CD4-positive, alpha-beta T cell treated with Interferon gamma for 1 hour (primary cell): Measurements from ENCODE around the gene EXD2.
"Not testable (repeated sequence)": the region's sequence is repeated elsewhere in the genome, so short reads cannot be mapped to it uniquely, and the experiment has no call there.

Source experiments
- DNase-seq: peaks from one replicate; pipeline ENCODE4 v3.0.0-alpha.2; 2020

The EXD2 gene, protein sequence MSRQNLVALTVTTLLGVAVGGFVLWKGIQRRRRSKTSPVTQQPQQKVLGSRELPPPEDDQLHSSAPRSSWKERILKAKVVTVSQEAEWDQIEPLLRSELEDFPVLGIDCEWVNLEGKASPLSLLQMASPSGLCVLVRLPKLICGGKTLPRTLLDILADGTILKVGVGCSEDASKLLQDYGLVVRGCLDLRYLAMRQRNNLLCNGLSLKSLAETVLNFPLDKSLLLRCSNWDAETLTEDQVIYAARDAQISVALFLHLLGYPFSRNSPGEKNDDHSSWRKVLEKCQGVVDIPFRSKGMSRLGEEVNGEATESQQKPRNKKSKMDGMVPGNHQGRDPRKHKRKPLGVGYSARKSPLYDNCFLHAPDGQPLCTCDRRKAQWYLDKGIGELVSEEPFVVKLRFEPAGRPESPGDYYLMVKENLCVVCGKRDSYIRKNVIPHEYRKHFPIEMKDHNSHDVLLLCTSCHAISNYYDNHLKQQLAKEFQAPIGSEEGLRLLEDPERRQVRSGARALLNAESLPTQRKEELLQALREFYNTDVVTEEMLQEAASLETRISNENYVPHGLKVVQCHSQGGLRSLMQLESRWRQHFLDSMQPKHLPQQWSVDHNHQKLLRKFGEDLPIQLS

DNA sequence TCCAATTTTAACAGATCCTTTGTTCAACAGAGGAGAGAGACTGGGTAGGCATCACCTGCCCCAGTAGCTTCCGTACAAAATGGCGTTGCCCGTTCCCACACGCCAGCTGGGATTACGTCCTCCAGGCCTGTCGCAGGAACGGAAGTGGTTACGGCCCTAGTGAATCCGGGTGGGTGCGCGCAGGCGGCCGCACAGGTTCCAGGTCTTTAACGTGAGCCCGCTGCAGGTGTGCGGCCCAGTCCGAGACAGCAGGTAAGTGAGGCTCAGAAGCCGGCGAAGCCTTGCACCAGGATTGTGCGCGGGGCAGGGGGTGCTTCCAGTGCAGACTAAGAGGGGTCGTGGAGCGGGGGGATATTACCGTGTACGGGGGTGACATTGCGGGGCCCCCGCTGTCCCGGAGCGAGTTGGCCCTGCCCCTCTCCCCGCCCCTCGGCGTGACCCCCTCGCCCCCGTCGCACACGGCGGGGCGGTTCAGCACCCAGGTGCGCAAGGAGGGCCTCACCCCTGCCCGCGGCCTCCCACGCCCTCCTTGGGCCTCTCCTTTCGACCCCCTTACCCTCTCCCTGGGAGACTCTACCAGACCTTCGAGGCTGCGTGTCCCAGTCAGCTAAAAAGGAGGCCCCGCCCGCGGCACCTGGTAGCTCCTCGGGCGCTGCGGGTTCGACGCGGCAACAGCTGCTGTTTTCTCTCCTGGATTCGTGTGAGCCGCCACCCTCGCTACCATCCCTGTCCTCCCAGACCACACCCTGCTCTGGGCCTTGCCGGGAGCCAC, at the start of gene EXD2:
TSS of gene EXD2 (plus strand) at position 159 of the 772 bp plus-strand sequence. CDS start 17,973 bp downstream, outside the sequence.
- DNase-seq: peak; percentile 67

DNA sequence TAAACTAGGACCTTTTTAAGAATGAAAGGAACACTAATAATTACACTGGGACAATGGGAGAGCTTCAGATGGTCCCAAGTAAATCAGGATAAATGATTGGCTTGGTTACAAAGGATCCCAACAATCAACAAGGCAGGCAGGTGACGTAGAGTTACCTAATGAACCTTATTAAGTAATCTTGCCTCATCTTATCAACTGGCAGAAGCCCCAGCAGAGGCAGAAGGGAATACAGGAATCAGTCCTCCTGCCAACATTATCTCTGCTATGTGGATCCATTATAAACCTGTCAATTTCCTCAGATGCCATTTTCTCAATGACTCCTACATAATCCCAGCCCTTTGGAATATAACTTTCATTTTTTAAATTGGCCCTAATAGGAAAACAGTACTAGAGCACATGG, 49.7 kb upstream of the EXD2 start:
- DNase-seq: no peak

DNA sequence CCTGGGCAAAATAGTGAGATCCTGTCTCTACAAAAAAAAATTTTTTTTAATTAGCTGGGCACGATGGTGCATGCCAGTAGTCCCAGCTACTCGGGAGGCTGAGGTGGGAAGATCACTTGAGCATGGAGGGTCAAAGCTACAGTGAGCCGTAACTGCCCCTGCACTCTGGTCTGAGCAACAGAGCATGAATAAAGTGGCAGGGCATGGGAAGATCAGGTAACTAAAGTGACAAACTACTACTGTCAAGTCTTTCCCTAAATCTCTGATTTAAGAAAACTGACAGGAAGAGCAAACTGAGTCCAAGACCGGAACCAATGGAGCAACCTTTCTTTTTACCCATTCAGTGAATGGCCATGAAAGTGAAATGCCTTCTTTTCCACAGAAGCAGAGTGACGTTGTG, 49.2 kb upstream of the EXD2 start:
- no peak for DNase-seq

DNA sequence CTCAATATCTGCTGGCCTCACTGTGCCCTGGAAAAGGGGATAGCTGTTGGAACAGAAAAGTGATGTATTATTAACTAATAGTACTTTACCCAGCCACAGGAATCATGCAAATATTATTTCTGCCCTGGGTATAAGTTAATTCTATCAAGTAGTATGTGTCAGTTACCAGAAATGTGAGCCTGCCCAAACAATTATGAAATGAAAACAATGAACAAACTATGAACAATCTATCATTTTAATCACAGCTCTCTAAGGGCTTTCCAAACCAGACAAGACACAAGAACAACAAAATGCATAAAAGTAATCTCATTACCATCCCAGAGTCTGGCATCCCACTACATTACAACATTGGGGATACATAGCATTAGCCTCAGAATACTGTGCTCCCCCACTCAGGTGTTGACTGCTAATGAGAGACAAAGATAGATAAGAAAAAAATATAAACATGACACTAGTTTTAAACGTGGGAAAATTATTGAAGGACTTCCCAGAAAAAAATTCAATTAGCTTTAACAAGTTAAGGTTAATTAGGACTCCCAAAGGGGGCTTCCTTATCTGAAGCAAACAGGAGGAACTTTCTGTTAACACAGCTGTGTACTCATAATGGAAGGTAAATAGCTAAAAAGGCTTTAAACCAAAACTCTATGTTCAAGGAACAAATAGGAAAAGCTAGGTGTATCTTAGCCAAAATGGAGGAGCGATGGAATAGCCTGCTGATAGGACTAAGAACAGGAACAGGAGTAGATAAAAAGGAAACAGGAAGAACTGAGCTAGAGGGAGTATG, 41.6 kb upstream of the EXD2 start:
- no peak for DNase-seq

DNA sequence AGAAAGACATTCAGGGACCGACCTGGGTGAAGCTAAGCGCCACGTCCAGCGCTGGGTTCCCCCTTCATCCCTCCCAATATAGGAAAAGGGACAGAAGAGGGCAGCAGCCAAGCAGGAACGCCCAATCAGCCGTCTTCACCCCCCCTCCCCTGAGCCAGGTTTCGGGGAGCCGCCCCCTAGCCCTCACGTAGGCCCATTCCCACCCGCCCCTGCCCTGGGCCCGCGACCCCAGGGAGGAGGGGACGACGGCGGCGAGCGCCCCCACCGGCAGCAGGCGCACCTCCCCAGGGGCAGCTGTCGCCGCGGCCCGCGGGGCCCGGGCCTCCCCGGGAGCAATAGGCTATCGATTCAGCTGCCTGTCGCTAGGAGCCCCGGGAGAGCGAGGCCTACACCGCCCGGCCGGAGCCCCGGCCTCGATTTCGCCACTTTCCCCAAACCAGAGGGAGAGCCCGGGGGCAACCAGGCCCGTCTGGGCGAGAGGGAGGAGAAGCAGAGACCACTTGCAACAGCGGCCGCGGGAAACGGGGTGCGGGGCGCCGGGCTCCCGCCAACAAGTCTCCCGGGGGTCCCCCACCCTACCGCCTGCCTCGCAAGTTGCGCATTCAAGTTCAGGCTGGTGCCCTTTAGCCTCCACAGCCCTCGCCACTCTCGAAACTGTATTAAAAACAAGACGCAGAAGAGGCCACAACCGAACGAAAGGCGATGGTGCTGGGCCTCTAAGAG, 39.7 kb upstream of the EXD2 start:
- peak; percentile 84 for DNase-seq

DNA sequence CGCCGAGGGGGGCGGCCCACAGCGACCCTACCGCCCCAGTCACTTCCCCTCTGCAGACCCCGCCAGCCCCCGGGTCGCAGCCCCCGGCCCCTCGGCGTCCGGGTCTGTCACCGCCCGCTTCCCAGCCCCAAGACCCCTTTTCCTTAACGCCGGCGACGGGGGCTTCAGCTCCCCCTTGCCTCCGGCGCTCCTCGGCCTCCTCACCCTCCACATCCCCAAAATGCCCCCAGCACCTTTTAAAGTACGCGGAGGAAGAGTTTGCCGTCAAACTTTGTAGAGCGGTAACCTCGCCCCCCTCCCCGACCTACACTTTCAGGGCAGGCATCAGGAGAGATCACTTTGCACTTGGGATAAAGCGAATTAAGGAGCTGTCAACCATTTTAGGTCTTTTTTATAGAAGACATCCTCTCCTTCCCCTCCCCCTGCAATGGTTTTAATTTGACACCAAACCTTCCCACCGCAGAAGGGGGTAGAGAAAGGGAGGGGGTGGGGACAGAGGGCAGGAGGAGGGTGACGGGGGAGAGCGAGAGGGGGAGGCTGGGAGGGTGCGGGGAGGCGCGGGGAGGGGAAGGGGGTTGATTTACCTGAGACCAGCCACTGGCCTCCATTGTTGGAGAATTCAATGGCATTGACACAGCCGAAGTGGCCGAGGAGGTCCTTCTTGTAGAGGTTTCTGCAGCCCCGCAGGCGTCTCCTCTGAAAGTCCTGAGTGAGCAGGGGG, 39.0 kb upstream of the EXD2 start:
- peak; percentile 62 for DNase-seq

DNA sequence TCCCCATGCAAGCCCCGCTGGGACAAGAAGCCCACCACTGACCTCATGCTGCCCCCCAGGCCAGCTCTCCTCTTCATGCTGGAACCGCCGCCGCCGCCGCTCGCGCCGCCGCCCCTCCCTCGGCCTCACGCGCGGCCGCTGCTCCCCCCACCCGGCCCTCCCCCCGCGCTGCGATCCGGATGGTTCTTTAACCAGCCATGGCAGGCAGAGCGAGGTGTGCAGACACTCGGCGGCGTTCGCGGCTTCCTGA, 38.5 kb upstream of the EXD2 start, which contains the start of gene DCAF5:
TSS of gene DCAF5 (minus strand) at position 218 of the 250 bp plus-strand sequence. CDS start at position 77, 141 bp downstream.
- DNase-seq: peak; percentile 94

DNA sequence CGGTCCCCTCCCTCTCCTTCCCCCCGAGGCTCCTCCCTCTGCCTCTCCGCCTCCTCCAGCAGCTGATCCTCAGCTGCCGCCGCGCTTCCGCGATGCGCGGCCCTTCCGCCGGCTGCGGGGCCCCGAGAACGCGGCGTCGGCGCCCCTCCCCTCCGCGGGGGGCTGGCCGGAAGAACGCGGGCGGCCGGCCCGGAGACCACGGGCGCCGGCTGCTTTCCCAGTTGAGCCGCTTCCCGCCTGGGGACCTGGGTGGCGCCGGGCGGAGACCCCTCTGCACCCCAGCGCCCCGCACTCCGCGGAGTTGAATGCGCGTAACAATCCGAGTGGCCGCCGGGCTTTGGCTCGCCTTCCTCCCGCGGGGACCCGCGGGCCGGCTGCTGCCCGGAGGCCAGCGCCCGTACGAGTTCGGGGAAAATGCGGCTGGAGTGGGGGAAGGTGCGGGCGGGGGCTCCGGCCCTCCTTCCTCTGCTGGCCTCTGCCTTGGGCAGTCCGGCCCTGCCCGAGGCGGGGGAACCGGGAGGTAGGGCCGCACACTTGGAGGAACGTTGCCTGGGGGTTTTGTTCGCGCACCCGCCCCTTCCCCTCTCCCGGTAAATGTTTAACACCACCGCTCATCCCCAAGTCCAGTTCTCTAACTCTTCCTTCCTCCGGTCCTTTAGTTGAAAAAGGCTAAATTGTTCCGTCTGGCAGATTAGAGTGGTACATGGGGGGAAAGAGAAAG, 38.0 kb upstream of the EXD2 start:
- no peak for DNase-seq

DNA sequence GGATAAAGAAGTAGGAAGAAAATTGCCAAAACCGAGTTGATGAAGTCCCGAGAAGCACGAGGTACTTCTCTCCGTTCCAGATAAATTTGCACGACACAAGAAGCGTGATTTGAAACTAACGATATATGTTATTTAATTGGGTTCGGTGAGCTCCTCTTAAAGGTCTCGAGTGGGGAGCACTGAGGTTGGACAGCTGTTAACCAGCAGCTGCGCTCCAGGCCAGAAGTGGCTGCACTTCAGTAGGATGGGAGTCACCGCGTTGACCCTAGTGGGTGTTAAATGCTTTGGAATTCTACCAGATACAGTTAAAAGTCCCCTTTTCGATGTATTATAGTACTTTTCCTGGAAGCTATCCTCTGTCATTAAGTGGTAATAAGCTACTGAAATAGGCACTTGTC, 37.4 kb upstream of the EXD2 start:
- DNase-seq: no peak

DNA sequence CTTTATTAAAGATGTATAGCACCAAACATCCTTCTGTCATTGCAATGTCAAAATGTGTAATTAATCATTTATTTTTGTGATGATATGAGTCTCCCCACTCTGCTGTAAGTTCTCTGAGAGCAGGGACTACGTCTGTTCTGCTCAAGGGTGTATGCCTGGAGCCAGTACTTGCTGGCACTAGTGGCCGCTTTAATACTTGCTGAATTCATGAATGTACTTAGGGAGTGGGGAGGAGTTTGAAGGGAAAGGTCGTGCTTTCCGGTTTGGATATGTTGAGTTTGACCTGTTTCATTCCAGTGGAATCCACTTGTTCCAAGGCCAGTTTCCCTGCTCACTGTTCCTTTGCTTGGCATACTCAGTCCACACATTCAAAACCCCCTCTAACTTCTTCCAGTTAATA, 36.5 kb upstream of the EXD2 start:
- no peak for DNase-seq

DNA sequence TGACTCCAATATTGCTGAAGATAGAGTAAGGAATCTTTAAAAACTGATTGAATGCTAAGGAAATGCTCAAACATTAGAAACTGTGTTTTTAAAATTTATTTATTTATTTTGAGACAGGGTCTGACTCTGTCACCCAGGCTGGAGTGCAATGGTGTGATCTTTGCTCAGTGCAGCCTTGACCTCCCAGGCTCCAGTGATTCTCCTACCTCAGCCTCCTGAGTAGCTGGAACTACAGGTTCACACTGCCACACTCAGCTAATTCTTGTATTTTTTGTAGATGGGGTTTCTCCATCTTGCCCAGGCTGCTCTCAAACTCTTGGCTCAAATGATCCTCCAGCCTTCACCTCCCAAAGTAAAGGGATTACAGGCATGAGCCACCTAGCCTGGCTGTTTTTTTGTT, 35.1 kb upstream of the EXD2 start:
- no peak for DNase-seq

DNA sequence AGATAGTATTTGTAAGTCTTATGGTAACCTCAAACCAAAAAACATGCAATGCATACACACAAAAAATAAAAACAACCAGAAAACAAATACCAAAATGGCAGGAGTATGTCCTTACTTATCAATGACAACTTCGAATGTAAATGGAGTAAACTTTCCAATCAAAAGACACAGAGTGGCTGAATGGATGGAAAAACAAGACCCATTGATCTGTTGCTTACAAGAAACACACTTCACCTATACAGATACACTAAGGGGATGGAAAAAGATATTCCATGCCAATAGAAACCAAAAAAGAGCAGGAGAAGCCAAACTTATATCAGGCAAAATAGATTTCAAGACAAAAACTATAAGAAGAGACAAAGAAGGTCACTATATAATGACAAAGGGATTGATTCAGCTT, 29.7 kb upstream of the EXD2 start:
- DNase-seq: no peak

DNA sequence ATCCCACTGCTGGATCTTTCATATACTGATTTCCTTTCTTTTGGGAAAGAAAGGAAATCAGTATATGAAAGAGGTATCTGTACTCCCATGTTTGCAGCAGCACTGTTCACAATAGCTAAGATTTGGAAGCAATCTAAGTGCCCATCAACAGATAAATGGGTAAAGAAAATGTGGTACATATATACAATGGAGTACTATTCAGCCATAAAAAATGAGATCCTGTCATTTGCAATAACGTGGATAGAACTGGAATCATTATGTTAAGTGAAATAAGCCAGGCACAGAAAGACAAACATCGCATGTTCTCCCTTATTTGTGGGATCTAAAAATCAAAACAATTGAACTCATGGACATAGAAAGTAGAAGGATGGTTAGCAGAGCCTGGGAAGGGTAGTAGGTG, 25.5 kb upstream of the EXD2 start:
- not testable (repeated sequence) for DNase-seq

DNA sequence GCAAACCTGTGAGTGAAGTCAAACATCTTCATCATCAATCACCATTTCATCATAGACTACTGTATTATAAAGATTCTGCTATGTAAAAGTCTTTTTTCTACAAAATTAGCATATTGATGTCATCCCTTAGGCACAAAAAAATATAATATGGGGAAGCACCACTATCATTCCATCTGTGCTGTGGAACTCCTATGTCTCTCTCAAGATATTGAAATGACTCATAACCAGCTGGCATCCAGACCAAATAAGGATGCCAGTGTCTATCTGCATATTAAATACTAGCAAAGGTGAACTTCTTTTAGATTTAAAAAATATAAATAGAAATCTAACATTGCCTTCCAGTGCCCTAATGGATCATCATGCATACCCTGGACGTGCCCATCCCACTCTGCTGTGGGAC, 20.5 kb upstream of the EXD2 start:
- DNase-seq: no peak

DNA sequence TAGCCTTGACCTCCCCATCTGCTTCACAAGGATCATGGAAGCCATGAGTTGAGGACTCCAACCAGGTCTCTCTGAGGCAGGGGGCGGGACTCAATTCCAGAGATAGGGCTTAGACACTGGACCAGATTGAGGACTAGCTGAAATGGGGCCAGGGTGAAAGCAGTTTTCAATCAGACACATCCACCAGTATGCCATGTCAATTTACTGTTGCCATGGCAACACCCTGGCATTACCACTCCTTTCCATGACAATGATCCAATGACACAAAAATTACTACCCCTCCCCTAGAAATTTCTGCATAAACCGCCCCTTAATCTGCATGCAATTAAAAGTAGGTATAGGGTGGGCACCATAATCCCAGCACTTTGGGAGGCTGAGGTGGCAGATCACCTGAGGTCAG, 19.7 kb upstream of the EXD2 start:
- DNase-seq: no peak

DNA sequence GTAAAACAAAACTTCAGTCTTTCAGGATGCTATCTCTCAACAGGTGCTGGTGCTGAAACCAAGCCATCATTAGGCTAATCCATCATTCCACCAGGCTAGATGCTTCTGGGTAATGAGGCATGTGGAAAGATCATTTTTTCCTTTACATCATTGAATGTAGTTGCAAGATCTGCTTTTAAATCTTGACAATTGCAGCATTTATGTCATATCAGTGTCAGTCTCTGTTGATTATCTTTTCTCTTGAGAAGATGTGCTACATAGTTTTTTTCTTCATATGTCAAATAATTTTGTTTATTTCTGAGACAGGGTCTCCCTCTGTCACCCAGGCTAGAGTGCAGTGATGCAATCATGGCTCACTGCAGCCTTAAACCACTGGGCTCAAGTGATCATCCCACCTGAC, 16.2 kb upstream of the EXD2 start:
- no peak for DNase-seq

DNA sequence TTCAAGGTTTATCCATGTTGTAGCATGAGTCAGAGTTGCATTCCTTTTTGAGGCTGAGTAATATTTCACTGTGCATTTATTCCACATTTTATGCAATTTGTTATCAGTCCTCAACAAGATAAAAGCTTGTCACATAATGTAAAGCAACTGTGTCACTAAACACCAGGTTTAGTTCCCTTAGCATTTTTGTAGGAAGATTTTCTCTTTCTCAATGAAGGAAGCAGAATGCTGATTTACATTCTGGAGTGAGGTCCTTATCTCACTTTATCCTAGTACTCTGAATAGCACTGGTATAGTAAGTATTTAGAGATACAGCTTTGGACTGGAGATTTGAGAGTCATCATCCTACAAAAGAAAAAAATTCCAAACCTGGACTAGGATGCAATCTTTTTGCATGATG, 9.8 kb upstream of the EXD2 start:
- no peak for DNase-seq

DNA sequence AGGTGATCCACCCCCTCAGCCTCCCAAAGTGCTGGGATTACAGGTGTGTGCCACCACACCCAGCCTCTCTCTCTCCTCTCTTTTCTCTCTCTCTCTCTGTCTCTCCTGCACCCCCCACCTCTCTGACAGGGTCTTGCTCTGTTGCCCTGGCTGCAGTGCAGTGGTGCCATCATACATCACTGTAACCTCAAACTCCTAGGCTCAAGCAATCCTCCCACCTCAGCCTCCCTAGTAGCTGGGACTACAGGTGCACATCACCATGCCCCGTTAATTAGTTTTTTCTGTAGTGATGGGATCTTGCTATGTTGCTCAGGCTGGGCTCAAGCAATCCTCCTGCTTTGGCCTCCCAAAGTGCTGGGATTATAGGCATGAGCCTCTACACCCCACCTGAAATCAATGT, 8.7 kb upstream of the EXD2 start:
- DNase-seq: not testable (repeated sequence)

DNA sequence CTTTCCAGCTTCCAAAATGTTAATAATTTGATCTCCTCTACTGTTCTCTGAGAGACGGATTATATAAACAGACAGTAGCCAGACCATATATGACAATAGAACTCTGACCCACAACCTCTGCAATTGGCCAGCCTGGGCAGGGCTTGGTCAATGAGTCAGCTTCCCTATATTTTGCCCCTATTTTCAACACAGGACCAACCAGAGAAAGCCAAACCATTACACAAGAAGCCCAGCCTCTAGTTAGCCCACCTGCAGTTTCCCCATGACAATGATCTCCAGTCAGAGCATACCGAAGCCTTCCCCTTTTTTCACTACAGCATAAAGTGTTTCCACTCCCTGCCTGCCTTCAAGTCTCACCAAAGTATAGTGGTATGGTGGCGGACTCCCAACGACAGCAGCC, 7.6 kb upstream of the EXD2 start:
- DNase-seq: no peak

DNA sequence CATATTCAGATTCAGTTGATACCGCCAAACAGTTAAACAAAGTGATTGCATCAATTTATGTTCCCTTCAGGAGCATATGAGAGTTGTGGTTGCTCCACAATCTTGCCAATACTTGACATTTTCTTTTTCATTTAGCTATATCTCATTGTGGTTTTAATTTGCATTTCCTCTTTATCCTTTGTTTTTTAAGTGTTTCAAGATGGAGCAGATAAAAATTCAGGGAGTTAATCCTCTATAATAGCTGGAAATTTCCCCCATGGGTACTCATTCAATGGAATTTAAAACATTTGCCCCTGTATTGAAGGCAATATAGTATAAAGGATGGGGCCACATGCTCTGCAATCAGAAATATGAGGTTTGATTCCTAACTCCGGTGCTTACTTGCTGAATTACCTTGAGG, 1.1 kb upstream of the EXD2 start:
- no peak for DNase-seq

DNA sequence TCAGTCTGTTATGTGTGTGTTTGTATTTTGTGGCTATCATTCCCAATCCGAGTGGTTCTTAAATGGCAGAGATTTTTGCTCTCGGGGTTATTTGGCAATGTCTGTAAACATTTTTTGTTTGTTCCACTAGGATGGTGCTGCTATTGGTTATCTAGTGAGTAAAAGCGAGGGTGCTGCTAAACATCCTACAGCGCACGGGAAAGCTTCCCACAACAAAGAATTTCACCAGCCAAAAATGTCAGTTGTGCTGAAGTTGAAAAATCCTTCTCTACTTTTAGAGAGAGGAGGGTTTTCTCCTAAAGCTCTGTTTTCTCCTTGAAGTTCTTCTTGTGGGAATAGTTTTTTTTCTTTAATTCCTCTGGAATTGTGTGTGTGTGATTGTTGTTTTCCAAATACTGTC, 2.4 kb downstream of the EXD2 start:
- no peak for DNase-seq
